Psoas muscle (tissue), 8 donors: ENCODE data around the gene LHX8. TPM values are rescaled to one million over a fixed set of nuclear protein-coding genes. Genes with fewer than 3 reads are reported as not detected.

Experiments
- ATAC-seq, 4 donors: fragments of 200-7000 bp; cut with Tn5 transposase; one replicate each; pipeline ENCODE4 v1.9.1; 2020; ENCODE audit warnings: moderate library complexity in 3 of 4, mild to moderate bottlenecking in 2 of 4
- DNase-seq, 2 donors: peaks; one replicate each; pipeline ENCODE4 v3.0.0-alpha.2; 2020
- H3K27ac ChIP-seq: fragments of 200-600 bp; one replicate; pipeline ENCODE4 v1.8.0; 2022
- H3K27me3 ChIP-seq, 3 donors: fragments of 200-600 bp in 1 of 3; one replicate each; pipeline versions ENCODE4 v1.6.1 to v1.8.0; 2013 to 2022; ENCODE audit warnings: low read length in 2 of 3, mild to moderate bottlenecking in 2 of 3, moderate library complexity in 1 of 3; ENCODE audit not compliant: insufficient read depth in 3 of 3
- H3K36me3 ChIP-seq, 2 donors: fragments of 200-600 bp in 1 of 2; one replicate each; pipeline versions ENCODE4 v1.6.1 to v1.8.0; 2013 to 2022; ENCODE audit warnings: low read depth in 1 of 2, mild to moderate bottlenecking in 1 of 2, moderate library complexity in 1 of 2; ENCODE audit not compliant: insufficient read depth in 1 of 2
- H3K4me1 ChIP-seq: fragments of 200-600 bp; one replicate; pipeline ENCODE4 v1.8.0; 2022
- H3K4me3 ChIP-seq: fragments of 200-600 bp; one replicate; pipeline ENCODE4 v1.8.0; 2022; ENCODE audit warnings: mild to moderate bottlenecking
- H3K9me3 ChIP-seq: fragments of 200-600 bp; one replicate; pipeline ENCODE4 v1.8.0; 2022
- CTCF ChIP-seq: fragments of 200-600 bp; IDR thresholded peaks from one replicate; pipeline ENCODE4 v1.8.0; 2022; ENCODE audit warnings: antibody characterized with exemption
- WGBS, 3 donors: extraction: QIAGEN DNeasy Blood & Tissue Kit; methylation state at CpG; one replicate each; pipeline versions ENCODE4 v1.1.6 to v1.1.7; 2013; 5-methylcytosine and 5-hydroxymethylcytosine counted together
- intact Hi-C, 2 donors: fragments of 100-400 bp; cut with DNase I; formaldehyde crosslinking; loops; one replicate each; pipeline versions ENCODE4 v1.11.0 to v1.14.2; 2022
- polyA plus RNA-seq, 3 donors: library from polyadenylated mRNA; stranded (reverse); fragments of 200-250 nt; gene quantifications; one replicate each; pipeline ENCODE4 v1.2.3, GENCODE V29; 2013
- total RNA-seq, 4 donors: library from RNA; stranded (reverse); fragmentation: NEBNext Ultra II Directional in 2 of 4; extraction: Animal tissue kit (Norgen Biotek cat#: 25700) in 2 of 4; gene quantifications; one replicate each; pipeline versions ENCODE4 v1.2.1 to v1.2.4, GENCODE V29; 2021 to 2023
- donor health status: healthy with polysubstance abuse.
- donor health status: DM: no; HTN: no; CAD: no; lungs with moderate emphysema.
- donor health status: Bipolar disorder and iron deficiency.
- donor health status: healthy.
- donor health status: DM: yes; HTN: yes; CAD: no.
- donor health status: DM: no; HTN: no; CAD: no.
- donor health status: DM: no; HTN: no; CAD: no.
- donor health status: DM: yes; HTN: yes; CAD: no.

The LHX8 gene
- total and polyA plus RNA-seq, 7 donors = not detected

- WGBS, 3 donors = 8 to 13% (median 9%) methylated on average over 27 of the region's 27 CpGs
- H3K4me1 ChIP-seq = no peaks in the 10 kb centered on the region
- no peak for TF ChIP-seq CTCF
Measured at GRCh38 chr1:75127916-75128717, 6.1 kb upstream of the LHX8 start.

DNA sequence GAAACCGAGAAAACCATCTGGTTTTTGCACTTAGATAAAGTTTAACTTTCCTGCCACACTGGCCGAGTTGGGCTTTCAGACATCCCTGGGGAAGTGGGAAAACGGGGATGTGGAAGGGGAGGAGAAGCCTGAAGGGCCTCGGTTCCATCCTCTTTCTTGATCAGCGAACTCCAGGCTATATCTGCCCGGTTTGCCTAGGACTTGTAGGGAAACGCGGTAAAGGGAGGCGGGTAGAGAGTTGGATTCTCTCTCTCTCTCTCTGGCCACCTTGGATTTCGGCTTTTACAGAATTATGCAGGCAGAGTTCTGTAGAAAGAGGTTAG lies 4.6 kb upstream of the LHX8 start:
- intact Hi-C loops = no loop called here
- WGBS, 3 donors = 6 to 13% (median 10%) methylated on average over 10 of the region's 10 CpGs
- TF ChIP-seq CTCF = no peak
- Histone ChIP-seq H3K36me3 (no peaks in the 10 kb centered on the region), H3K27ac (no peak overlapping the region), H3K4me3 (no peak overlapping the region), H3K4me1 (no peaks in the 10 kb centered on the region), H3K9me3 (no peaks in the 10 kb centered on the region), H3K27me3 (peaks cover 8 to 94% (median 62%) of the 10 kb centered on the region in 3 donors)
- no peak for ATAC-seq
- no peak for DNase-seq

More at GRCh38 chr1:75127916-75128717, 6.1 kb upstream of the LHX8 start:
- DNase-seq = no peak
- Histone ChIP-seq H3K36me3 (no peaks in the 10 kb centered on the region), H3K9me3 (no peaks in the 10 kb centered on the region), H3K27ac (no peak overlapping the region), H3K27me3 (peaks cover 8 to 87% (median 59%) of the 10 kb centered on the region in 3 donors), H3K4me3 (no peak overlapping the region)
- intact Hi-C loops = no loop called here
- no peak for ATAC-seq

DNA sequence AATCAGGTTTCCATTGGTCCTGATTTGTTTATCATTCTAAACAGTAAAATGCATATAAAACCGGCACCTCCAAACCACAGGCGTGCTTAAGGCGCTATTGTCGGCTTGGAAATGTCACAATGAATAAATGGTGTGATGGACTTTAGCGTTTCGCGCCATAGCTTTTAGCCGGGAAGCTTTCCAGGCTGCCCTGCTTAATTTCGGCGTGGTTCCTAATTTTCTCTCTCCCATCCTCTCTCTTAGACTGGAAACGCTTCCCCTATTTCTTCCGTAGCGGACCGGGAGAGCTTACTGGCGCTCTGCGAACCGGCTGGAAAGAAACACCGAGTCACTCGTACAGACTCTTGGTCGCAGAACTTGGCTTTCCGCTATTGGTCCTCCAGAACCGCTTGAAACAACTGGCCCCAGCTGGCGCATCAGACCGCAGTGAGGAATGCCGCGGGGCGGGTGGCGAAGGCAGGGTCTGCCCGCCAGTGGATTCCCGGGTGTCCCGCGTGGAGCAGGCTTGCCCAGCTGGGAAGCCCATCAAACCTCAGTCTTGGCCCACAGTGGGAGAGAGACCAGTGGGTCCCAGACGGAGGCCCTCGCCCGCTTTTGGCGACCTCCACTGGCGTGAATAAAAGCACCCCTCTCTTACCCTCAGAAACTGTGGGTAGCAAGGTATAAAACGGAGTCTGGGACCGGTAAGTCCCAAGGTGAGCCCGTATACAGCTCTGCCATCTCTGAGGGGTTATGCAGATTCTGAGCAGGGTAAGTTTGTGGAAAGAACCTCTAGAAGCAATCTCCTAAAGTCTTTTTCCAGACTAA lies 4.0 kb upstream of the LHX8 start:
- no peak for DNase-seq
- Histone ChIP-seq H3K4me3 (no peak overlapping the region), H3K4me1 (no peaks in the 10 kb centered on the region), H3K9me3 (no peaks in the 10 kb centered on the region), H3K27ac (no peak overlapping the region), H3K27me3 (peaks cover 8 to 94% (median 64%) of the 10 kb centered on the region in 3 donors), H3K36me3 (no peaks in the 10 kb centered on the region)
- no peak for ATAC-seq
- 1 to 4% (median 3%) methylated on average over 40 of the region's 40 CpGs for WGBS, 3 donors
- intact Hi-C loops = no loop called here
- TF ChIP-seq CTCF = no peak

DNA sequence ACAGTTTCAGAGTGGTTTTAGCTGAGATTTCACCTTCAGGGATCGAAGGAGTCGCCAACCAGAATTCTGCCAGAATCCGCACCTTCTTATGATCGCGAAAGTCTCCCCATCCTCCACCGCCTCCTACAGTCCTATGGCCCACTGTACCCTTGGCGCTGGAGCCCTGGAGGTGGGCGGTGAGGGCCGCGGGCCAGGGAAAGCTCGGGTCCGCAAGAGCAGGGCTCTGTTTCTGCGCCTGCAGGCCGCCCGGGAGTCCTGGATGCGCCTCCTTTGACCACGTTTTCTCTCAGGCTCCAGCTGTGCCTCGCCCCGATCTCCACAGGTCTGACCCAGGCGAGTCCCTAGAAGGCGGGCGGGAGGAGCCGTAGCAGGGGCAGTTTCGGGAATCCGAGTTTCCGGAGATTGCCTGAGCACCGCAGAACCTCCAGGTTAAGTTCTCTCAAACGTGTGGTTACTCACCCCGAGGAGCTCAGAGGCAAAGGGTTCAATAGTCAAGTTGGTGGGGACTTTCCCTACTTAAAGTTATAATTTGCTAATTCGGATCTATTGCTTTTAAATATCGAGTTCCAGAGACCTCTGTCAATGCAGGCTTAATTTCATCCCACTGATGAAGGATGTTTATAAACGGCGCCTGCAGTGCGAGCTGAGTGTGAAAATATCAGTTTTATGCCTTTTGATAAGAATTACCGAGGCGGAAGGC lies 3.2 kb upstream of the LHX8 start:
- H3K4me1 ChIP-seq = no peaks in the 10 kb centered on the region
- no peaks in the 10 kb centered on the region for H3K9me3 ChIP-seq
- TF ChIP-seq CTCF = no peak
- H3K36me3 ChIP-seq = no peaks in the 10 kb centered on the region
- DNase-seq = no peak
- peaks cover 8 to 100% (median 65%) of the 10 kb centered on the region in 3 donors for H3K27me3 ChIP-seq
- no peak overlapping the region for H3K4me3 ChIP-seq
- intact Hi-C loops = no loop called here
- no peak for ATAC-seq
- no peak overlapping the region for H3K27ac ChIP-seq
- 4 to 5% (median 4%) methylated on average over 36 of the region's 36 CpGs for WGBS, 3 donors
